Gastrocnemius medialis (tissue), 4 donors: Measurements from ENCODE around the gene TNPO3.

Source experiments
- CTCF ChIP-seq, 5 experiments: fragments of 450-650 bp in 3 of 5; fragments of 200-600 bp in 2 of 5; sonication (generic) in 2 of 5; IDR thresholded peaks in 4 of 5; conservative IDR thresholded peaks in 1 of 5; 1 replicate in 4 of 5; 2 replicates in 1 of 5; pipeline ENCODE4 v1.5.1; 2016 to 2019; ENCODE audit warnings: antibody characterized with exemption in 5 of 5, mild to moderate bottlenecking in 3 of 5, moderate library complexity in 3 of 5
- POLR2A ChIP-seq, 2 donors: fragments of 450-650 bp; IDR thresholded peaks; one replicate each; pipeline ENCODE4 v1.6.1; 2017; ENCODE audit warnings: antibody characterized with exemption in 2 of 2, mild to moderate bottlenecking in 2 of 2, moderate library complexity in 2 of 2

DNA sequence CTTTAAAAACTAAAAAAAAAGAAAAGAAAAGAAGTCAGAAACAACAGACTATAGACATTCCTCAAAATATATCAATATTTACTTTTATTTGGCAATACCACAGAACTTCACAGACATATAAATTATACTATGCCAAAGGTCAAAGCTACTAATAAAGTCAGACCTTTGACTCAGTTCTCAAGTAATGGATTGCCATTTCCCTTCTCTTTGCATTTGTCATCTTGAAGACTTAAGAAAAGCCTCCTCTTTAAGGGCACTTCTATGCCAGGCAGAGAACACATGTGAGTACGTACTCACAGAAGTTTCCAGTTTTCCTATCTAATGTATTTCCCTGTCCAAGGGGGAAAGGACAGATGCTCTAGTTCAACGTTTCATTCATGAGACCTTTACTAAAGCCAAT, 37.6 kb downstream of the TNPO3 start:
- TF ChIP-seq CTCF (IDR thresholded peaks at IDR 0.05 in 4 of 5, conservative IDR thresholded peaks at IDR 0.05 in 1 of 5) = no peak
- TF ChIP-seq POLR2A (IDR thresholded peaks at IDR 0.05) = no peak
